Karpas-422 (cell line): ENCODE data around the gene ZFP82. TPM values are rescaled to one million over a fixed set of nuclear protein-coding genes. Genes with fewer than 3 reads are reported as not detected.

ENCODE experiments used
- DNase-seq: peaks from one replicate; pipeline ENCODE4 v3.0.0-alpha.2; 2015
- H2AFZ ChIP-seq: fragments of 200-600 bp; sonication (generic); 2 replicates; pipeline ENCODE4 v1.6.1; 2014; ENCODE audit warnings: antibody characterized with exemption, low read length, mixed read lengths
- H3K27ac ChIP-seq: fragments of 200-600 bp; sonication (generic); 2 replicates; pipeline ENCODE4 v1.5.1; 2014; ENCODE audit warnings: mild to moderate bottlenecking, low read length, moderate library complexity
- H3K27me3 ChIP-seq: fragments of 200-600 bp; sonication (generic); 2 replicates; pipeline ENCODE4 v1.6.1; 2014; ENCODE audit warnings: low read length, mixed read lengths
- H3K36me3 ChIP-seq: fragments of 200-600 bp; sonication (generic); 2 replicates; pipeline ENCODE4 v1.6.1; 2014; ENCODE audit warnings: low read length, mixed read lengths; ENCODE audit not compliant: insufficient read depth
- H3K4me1 ChIP-seq: fragments of 200-600 bp; sonication (generic); 2 replicates; pipeline ENCODE4 v1.6.1; 2014; ENCODE audit warnings: mild to moderate bottlenecking, low read length, mixed read lengths
- H3K4me2 ChIP-seq: fragments of 200-600 bp; sonication (generic); 2 replicates; pipeline ENCODE4 v1.6.1; 2014; ENCODE audit warnings: low read length, low read depth, mild to moderate bottlenecking; ENCODE audit not compliant: poor library complexity, severe bottlenecking
- H3K4me3 ChIP-seq: fragments of 200-600 bp; sonication (generic); 2 replicates; pipeline ENCODE4 v1.5.1; 2014; ENCODE audit warnings: mild to moderate bottlenecking, antibody characterized with exemption, low read length, mixed read lengths
- H3K79me2 ChIP-seq: fragments of 200-600 bp; sonication (generic); 2 replicates; pipeline ENCODE4 v1.6.1; 2014; ENCODE audit warnings: mild to moderate bottlenecking, low read length, mixed read lengths
- H3K9ac ChIP-seq: fragments of 200-600 bp; sonication (generic); 2 replicates; pipeline ENCODE4 v1.6.0; 2014; ENCODE audit warnings: low read length
- H3K9me2 ChIP-seq: fragments of 200-600 bp; sonication (generic), shearing (Covaris generic); replicated peaks from 2 replicates; pipeline ENCODE4 v1.6.0; 2014; ENCODE audit warnings: mild to moderate bottlenecking, low read length, moderate library complexity; ENCODE audit not compliant: insufficient read depth
- H3K9me3 ChIP-seq: fragments of 300-700, 200-600 bp; sonication (generic); 2 replicates; pipeline ENCODE4 v1.6.1; 2014; ENCODE audit warnings: low read length, mixed read lengths
- H4K20me1 ChIP-seq: fragments of 200-600 bp; sonication (generic); 2 replicates; pipeline ENCODE4 v1.6.1; 2014; ENCODE audit warnings: mild to moderate bottlenecking, antibody characterized with exemption, low read length, low read depth; ENCODE audit not compliant: insufficient read depth
- total RNA-seq: library from RNA; depleted of rRNA; stranded (reverse); fragments of >200 nt; shearing (Covaris generic); gene quantifications from 2 replicates; pipeline ENCODE4 v1.2.3, GENCODE V29; 2014; ENCODE audit warnings: low replicate concordance

The ZFP82 gene
- total RNA-seq, 1 experiment from 2014 or later, result 23.0 TPM

GRCh38 chr19:36379510-36379819 is 39.0 kb downstream of the ZFP82 start:
- peak overlapping the region; percentile 75; the same call in 1 of the 2 replicates for H2AFZ ChIP-seq

GRCh38 chr19:36378625-36379509 is 39.6 kb downstream of the ZFP82 start, which contains the start of gene ZFP14:
Gene ZFP14 (minus strand): TSS chr19:36379201. CDS start chr19:36367892, 11,309 bp downstream.
- H3K4me1 ChIP-seq, result peaks cover 12% of the 10 kb centered on the region
- H3K27me3 ChIP-seq, result no peaks in the 10 kb centered on the region
- no peaks in the 10 kb centered on the region for H3K9me2 ChIP-seq
- peak within 1 kb of the TSS; percentile 94 for H3K4me2 ChIP-seq
- H3K79me2 ChIP-seq, result peaks cover 38% of the 10 kb centered on the region
- H3K9ac ChIP-seq, result peak within 1 kb of the TSS; percentile 84
- H2AFZ ChIP-seq, result peak within 1 kb of the TSS; percentile 87
- H3K4me3 ChIP-seq, result peak within 1 kb of the TSS; percentile 91
- H3K36me3 ChIP-seq, result no peaks in the 10 kb centered on the region
- no peaks in the 10 kb centered on the region for H4K20me1 ChIP-seq
- DNase-seq, result peak; percentile 98
- no peak within 1 kb of the TSS for H3K27ac ChIP-seq
- no peaks in the 10 kb centered on the region for H3K9me3 ChIP-seq

More at GRCh38 chr19:36379510-36379819, 39.0 kb downstream of the ZFP82 start:
- Histone ChIP-seq H3K27ac (no peak overlapping the region), H3K9me3 (no peaks in the 10 kb centered on the region), H3K27me3 (no peaks in the 10 kb centered on the region), H3K9me2 (no peaks in the 10 kb centered on the region), H3K4me3 (peak overlapping the region; percentile 91; the same call in 1 of the 2 replicates), H3K4me2 (peak overlapping the region; percentile 94), H3K36me3 (no peaks in the 10 kb centered on the region), H3K9ac (peak overlapping the region; percentile 33; the same call in 1 of the 2 replicates), H4K20me1 (no peaks in the 10 kb centered on the region), H3K4me1 (peaks cover 12% of the 10 kb centered on the region), H3K79me2 (peaks cover 36% of the 10 kb centered on the region)
- DNase-seq, result no peak

- no peak overlapping the region for H2AFZ ChIP-seq
Observed at GRCh38 chr19:36377541-36378178, 40.8 kb downstream of the ZFP82 start.

GRCh38 chr19:36373638-36374156 is 44.7 kb downstream of the ZFP82 start:
- DNase-seq, result no peak
- H3K79me2 ChIP-seq, result peaks cover 76% of the 10 kb centered on the region

More at GRCh38 chr19:36377541-36378178, 40.8 kb downstream of the ZFP82 start:
- Histone ChIP-seq H3K79me2 (peaks cover 49% of the 10 kb centered on the region), H3K27ac (no peak overlapping the region), H3K9me3 (0 out of 2 replicates have a peak, but pooled peaks cover 3% of the 10 kb centered on the region), H3K9me2 (no peaks in the 10 kb centered on the region), H3K4me3 (peak overlapping the region; percentile 91), H3K4me1 (peaks cover 12% of the 10 kb centered on the region), H4K20me1 (no peaks in the 10 kb centered on the region), H3K36me3 (0 out of 2 replicates have a peak, but pooled peaks cover 2% of the 10 kb centered on the region), H3K27me3 (no peaks in the 10 kb centered on the region), H3K4me2 (peak overlapping the region; percentile 94), H3K9ac (peak overlapping the region; percentile 84)
- peak; percentile 35 for DNase-seq

GRCh38 chr19:36371886-36372285 is 46.6 kb downstream of the ZFP82 start:
- H4K20me1 ChIP-seq, result no peaks in the 10 kb centered on the region
- peaks cover 58% of the 10 kb centered on the region for H3K79me2 ChIP-seq
- H3K9me2 ChIP-seq, result no peaks in the 10 kb centered on the region
- no peak overlapping the region for H3K4me3 ChIP-seq
- H3K4me1 ChIP-seq, result no peaks in the 10 kb centered on the region
- H2AFZ ChIP-seq, result no peak overlapping the region
- peaks cover 13% of the 10 kb centered on the region for H3K36me3 ChIP-seq
- H3K9ac ChIP-seq, result no peak overlapping the region
- no peak for DNase-seq
- no peaks in the 10 kb centered on the region for H3K27me3 ChIP-seq
- H3K27ac ChIP-seq, result no peak overlapping the region
- no peak overlapping the region for H3K4me2 ChIP-seq
- H3K9me3 ChIP-seq, result peaks cover 11% of the 10 kb centered on the region; the same call in 1 of the 2 replicates

More at GRCh38 chr19:36373638-36374156, 44.7 kb downstream of the ZFP82 start:
- H4K20me1 ChIP-seq, result no peaks in the 10 kb centered on the region
- H3K9ac ChIP-seq, result no peak overlapping the region
- no peak overlapping the region for H3K4me2 ChIP-seq
- no peaks in the 10 kb centered on the region for H3K9me2 ChIP-seq
- no peak overlapping the region for H3K27ac ChIP-seq
- peaks cover 11% of the 10 kb centered on the region; the same call in 1 of the 2 replicates for H3K9me3 ChIP-seq
- no peak overlapping the region for H2AFZ ChIP-seq
- no peaks in the 10 kb centered on the region for H3K27me3 ChIP-seq
- H3K4me1 ChIP-seq, result peaks cover 8% of the 10 kb centered on the region
- peaks cover 8% of the 10 kb centered on the region; the same call in 1 of the 2 replicates for H3K36me3 ChIP-seq
- H3K4me3 ChIP-seq, result no peak overlapping the region

- H3K4me3 ChIP-seq, result no peak overlapping the region
- no peaks in the 10 kb centered on the region for H3K9me2 ChIP-seq
Observed at GRCh38 chr19:36363845-36364244, 54.6 kb downstream of the ZFP82 start.

More at GRCh38 chr19:36363845-36364244, 54.6 kb downstream of the ZFP82 start:
- no peak overlapping the region for H2AFZ ChIP-seq
- H3K79me2 ChIP-seq, result peaks cover 11% of the 10 kb centered on the region; the same call in 1 of the 2 replicates
- H3K4me1 ChIP-seq, result no peaks in the 10 kb centered on the region
- H3K27ac ChIP-seq, result no peak overlapping the region
- H3K9me3 ChIP-seq, result no peaks in the 10 kb centered on the region
- no peaks in the 10 kb centered on the region for H3K27me3 ChIP-seq
- no peaks in the 10 kb centered on the region for H4K20me1 ChIP-seq
- DNase-seq, result no peak
- no peak overlapping the region for H3K9ac ChIP-seq
- peaks cover 39% of the 10 kb centered on the region for H3K36me3 ChIP-seq
- H3K4me2 ChIP-seq, result no peak overlapping the region
